ENCODE results near the gene ZCCHC7.

Gene ZCCHC7

GRCh38 chr9:37348917-37349316 lies 228.5 kb downstream of the ZCCHC7 start:
- DNase-seq: no peak
- no peaks in the 10 kb centered on the region for H3K9me3 ChIP-seq (ENCODE audit: control insufficient read depth, low read length)
- H3K4me1 ChIP-seq (ENCODE audit: control insufficient read depth, insufficient read depth, low read length, poor library complexity, severe bottlenecking): no peaks in the 10 kb centered on the region
- H3K27ac ChIP-seq (ENCODE audit: insufficient read depth, low read length, poor library complexity, severe bottlenecking): no peak overlapping the region
- H3K4me3 ChIP-seq (ENCODE audit: insufficient read depth, low read depth, low read length, poor library complexity, severe bottlenecking): no peak overlapping the region
- H3K27me3 ChIP-seq (replicated peaks; ENCODE audit: control insufficient read depth, insufficient read depth, low read length, poor library complexity, severe bottlenecking): no peaks in the 10 kb centered on the region
- peaks cover 3% of the 10 kb centered on the region for H3K36me3 ChIP-seq (ENCODE audit: control insufficient read depth, insufficient read depth, low read length)

DNA sequence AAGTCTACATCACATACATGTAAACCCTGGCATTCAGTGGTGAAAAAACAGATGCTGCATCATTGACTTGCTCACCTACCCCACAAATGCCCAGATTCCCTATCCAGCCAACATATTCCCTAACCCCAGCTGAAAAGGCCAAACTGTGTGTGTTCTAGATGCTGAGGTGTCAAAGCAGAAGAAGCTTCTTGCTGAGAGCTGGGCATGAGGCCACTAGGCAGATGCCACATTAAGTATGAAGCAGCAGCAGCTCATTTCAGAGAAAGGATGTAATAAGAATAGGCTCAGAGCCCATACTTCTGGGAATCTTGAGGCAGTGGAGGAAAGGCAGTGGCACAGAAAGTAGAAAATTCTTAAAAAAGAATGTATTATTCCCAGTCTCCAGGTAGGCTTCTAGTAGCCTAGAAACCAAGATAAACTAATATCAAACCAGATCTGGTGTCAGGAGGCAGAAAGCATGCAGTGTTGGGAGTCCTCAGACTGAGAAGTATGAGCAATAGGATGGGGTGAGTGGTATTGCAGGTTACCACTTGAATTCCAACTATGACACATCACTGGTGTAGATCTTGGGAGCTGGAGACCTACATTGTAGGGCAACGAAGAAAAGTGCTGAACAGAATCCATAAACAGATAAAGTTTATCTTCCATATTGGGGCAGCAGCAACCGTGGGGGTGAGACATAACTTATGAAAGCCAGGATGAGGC lies 230.3 kb downstream of the ZCCHC7 start:
- Histone ChIP-seq H3K9me3 (ENCODE audit: control insufficient read depth, low read length) (no peaks in the 10 kb centered on the region), H3K36me3 (ENCODE audit: control insufficient read depth, insufficient read depth, low read length) (peaks cover 3% of the 10 kb centered on the region), H3K27ac (ENCODE audit: insufficient read depth, low read length, poor library complexity, severe bottlenecking) (no peak overlapping the region), H3K4me3 (ENCODE audit: insufficient read depth, low read depth, low read length, poor library complexity, severe bottlenecking) (no peak overlapping the region), H3K27me3 (replicated peaks; ENCODE audit: control insufficient read depth, insufficient read depth, low read length, poor library complexity, severe bottlenecking) (no peaks in the 10 kb centered on the region), H3K4me1 (ENCODE audit: control insufficient read depth, insufficient read depth, low read length, poor library complexity, severe bottlenecking) (no peaks in the 10 kb centered on the region)
- DNase-seq: no peak

DNA sequence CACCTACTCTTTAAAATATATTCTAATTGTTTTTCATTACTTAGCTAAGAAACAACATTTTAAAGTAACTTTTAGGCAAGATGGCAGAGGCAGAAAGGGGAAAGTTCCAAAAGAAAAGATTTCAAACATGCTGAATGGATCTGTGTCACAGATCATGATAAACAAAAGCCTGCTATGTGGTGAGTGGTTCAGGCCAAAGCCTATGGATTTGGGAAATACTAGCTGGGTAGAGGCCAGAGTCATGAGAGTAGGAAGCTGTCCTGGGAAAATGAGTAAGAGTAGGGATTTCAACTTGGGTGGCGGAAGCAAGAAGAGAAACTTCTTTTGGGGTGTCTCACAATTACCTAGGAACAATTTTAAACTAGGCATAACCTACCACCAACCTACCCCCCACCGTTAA lies 233.4 kb downstream of the ZCCHC7 start:
- Histone ChIP-seq H3K4me3 (ENCODE audit: insufficient read depth, low read depth, low read length, poor library complexity, severe bottlenecking) (no peak overlapping the region), H3K4me1 (ENCODE audit: control insufficient read depth, insufficient read depth, low read length, poor library complexity, severe bottlenecking) (no peaks in the 10 kb centered on the region), H3K36me3 (ENCODE audit: control insufficient read depth, insufficient read depth, low read length) (peaks cover 11% of the 10 kb centered on the region), H3K9me3 (ENCODE audit: control insufficient read depth, low read length) (no peaks in the 10 kb centered on the region), H3K27ac (ENCODE audit: insufficient read depth, low read length, poor library complexity, severe bottlenecking) (no peak overlapping the region), H3K27me3 (replicated peaks; ENCODE audit: control insufficient read depth, insufficient read depth, low read length, poor library complexity, severe bottlenecking) (no peaks in the 10 kb centered on the region)
- DNase-seq: no peak

- Histone ChIP-seq H3K4me3 (ENCODE audit: insufficient read depth, low read depth, low read length, poor library complexity, severe bottlenecking) (no peak overlapping the region), H3K36me3 (ENCODE audit: control insufficient read depth, insufficient read depth, low read length) (peaks cover 3% of the 10 kb centered on the region), H3K9me3 (ENCODE audit: control insufficient read depth, low read length) (no peaks in the 10 kb centered on the region), H3K4me1 (ENCODE audit: control insufficient read depth, insufficient read depth, low read length, poor library complexity, severe bottlenecking) (no peaks in the 10 kb centered on the region), H3K27ac (ENCODE audit: insufficient read depth, low read length, poor library complexity, severe bottlenecking) (no peak overlapping the region), H3K27me3 (replicated peaks; ENCODE audit: control insufficient read depth, insufficient read depth, low read length, poor library complexity, severe bottlenecking) (no peaks in the 10 kb centered on the region)
- DNase-seq: no peak
Measured at GRCh38 chr9:37362430-37362829, 242.1 kb downstream of the ZCCHC7 start.

DNA sequence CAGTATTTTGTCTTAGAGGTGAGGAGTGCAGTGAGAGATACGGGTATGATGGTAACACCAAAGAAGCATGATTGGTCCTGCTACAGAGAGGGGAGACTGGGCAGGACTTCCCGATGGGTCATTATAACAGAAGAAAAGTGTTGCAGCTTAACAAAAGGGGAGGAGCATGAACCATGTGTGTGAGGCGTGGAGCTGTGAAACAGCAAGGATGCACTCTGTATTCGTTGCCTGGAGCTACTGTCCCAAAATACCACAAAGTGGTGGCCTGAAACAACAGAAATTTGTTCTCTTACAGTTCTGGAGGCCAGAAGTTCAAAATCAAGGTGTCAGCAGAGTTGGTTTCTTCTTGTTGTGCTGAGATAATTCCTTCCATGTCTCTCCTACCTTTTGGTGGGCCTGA lies 242.8 kb downstream of the ZCCHC7 start:
- Histone ChIP-seq H3K27me3 (replicated peaks; ENCODE audit: control insufficient read depth, insufficient read depth, low read length, poor library complexity, severe bottlenecking) (no peaks in the 10 kb centered on the region), H3K4me1 (ENCODE audit: control insufficient read depth, insufficient read depth, low read length, poor library complexity, severe bottlenecking) (no peaks in the 10 kb centered on the region), H3K36me3 (ENCODE audit: control insufficient read depth, insufficient read depth, low read length) (peaks cover 3% of the 10 kb centered on the region), H3K9me3 (ENCODE audit: control insufficient read depth, low read length) (no peaks in the 10 kb centered on the region), H3K27ac (ENCODE audit: insufficient read depth, low read length, poor library complexity, severe bottlenecking) (no peak overlapping the region), H3K4me3 (ENCODE audit: insufficient read depth, low read depth, low read length, poor library complexity, severe bottlenecking) (no peak overlapping the region)
- no peak for DNase-seq

DNA sequence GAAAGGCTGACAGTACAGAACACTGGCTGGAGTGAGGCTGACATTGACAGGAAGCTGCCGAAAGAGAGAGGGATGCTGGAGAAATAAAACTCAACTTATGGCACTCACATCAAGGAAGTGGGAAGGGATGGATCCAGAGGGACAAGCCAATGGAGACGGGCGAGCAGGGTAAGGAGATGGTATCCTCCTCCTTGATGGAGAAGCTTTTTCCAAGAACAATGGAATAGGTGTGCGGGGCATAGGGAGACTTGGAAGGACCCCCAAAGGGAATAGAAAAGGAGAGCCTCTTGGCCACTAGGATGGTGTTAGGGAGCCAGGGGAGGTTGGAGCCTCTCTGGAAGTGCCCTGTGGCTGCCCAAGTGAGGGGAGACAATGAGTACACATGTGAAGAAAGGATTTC lies 243.8 kb downstream of the ZCCHC7 start:
- no peak for DNase-seq
- peaks cover 3% of the 10 kb centered on the region for H3K36me3 ChIP-seq (ENCODE audit: control insufficient read depth, insufficient read depth, low read length)
- H3K4me1 ChIP-seq (ENCODE audit: control insufficient read depth, insufficient read depth, low read length, poor library complexity, severe bottlenecking): no peaks in the 10 kb centered on the region
- H3K27ac ChIP-seq (ENCODE audit: insufficient read depth, low read length, poor library complexity, severe bottlenecking): no peak overlapping the region
- H3K27me3 ChIP-seq (replicated peaks; ENCODE audit: control insufficient read depth, insufficient read depth, low read length, poor library complexity, severe bottlenecking): no peaks in the 10 kb centered on the region
- H3K4me3 ChIP-seq (ENCODE audit: insufficient read depth, low read depth, low read length, poor library complexity, severe bottlenecking): no peak overlapping the region
- H3K9me3 ChIP-seq (ENCODE audit: control insufficient read depth, low read length): no peaks in the 10 kb centered on the region

DNA sequence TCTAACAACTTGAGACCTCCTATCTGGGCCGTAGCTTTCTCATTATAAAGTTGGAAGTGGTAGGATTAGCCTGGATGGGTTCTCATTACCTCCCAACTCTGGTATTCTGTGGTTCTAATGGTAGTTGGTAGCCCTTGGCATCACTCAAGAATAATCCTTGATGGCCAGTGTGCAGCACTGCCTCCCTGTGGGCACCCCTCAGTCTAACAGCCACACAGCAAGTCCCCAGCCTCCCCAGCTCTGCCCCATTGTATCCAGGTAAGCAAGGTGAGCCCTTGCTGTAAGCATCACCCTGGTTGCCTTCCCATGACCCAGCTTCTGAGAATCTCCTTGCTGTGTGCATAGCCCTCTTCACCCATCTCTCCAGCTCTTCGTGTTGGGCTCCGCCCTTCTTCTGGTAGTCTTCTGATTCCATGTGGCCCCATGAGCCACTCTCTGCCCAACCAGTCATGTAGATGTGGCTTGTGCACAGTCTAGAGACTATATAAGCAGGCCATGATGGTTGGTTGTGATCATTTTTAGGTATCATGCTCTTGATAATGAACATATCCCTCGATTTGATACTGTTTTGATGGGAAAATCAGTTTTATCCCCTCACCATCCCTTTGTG lies 244.5 kb downstream of the ZCCHC7 start:
- no peaks in the 10 kb centered on the region for H3K27me3 ChIP-seq (replicated peaks; ENCODE audit: control insufficient read depth, insufficient read depth, low read length, poor library complexity, severe bottlenecking)
- no peaks in the 10 kb centered on the region for H3K4me1 ChIP-seq (ENCODE audit: control insufficient read depth, insufficient read depth, low read length, poor library complexity, severe bottlenecking)
- H3K4me3 ChIP-seq (ENCODE audit: insufficient read depth, low read depth, low read length, poor library complexity, severe bottlenecking): no peak overlapping the region
- no peaks in the 10 kb centered on the region for H3K9me3 ChIP-seq (ENCODE audit: control insufficient read depth, low read length)
- peaks cover 2% of the 10 kb centered on the region for H3K36me3 ChIP-seq (ENCODE audit: control insufficient read depth, insufficient read depth, low read length)
- DNase-seq: no peak
- H3K27ac ChIP-seq (ENCODE audit: insufficient read depth, low read length, poor library complexity, severe bottlenecking): no peak overlapping the region

DNA sequence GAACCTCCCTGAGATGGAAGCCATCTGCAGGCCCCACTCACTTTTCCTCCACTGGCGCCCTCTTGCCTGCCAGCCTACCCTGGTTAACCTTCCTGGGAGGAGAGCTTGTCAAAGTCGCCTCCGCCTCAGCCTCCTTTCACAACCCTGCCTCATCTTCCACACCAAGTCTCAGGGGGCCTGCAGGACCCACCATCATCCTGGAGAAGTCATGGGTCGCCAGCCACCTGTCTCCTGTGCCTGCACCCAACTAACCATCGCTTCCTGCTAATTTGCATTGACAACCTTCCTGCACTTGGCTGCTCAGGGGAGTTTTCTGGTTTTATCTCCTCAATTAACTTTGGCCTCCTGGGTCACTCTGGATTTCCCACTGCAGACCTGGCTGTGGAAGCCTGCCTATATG lies 249.3 kb downstream of the ZCCHC7 start:
- Histone ChIP-seq H3K36me3 (ENCODE audit: control insufficient read depth, insufficient read depth, low read length) (no peaks in the 10 kb centered on the region), H3K27me3 (replicated peaks; ENCODE audit: control insufficient read depth, insufficient read depth, low read length, poor library complexity, severe bottlenecking) (no peaks in the 10 kb centered on the region), H3K4me3 (ENCODE audit: insufficient read depth, low read depth, low read length, poor library complexity, severe bottlenecking) (no peak overlapping the region), H3K4me1 (ENCODE audit: control insufficient read depth, insufficient read depth, low read length, poor library complexity, severe bottlenecking) (no peaks in the 10 kb centered on the region), H3K27ac (ENCODE audit: insufficient read depth, low read length, poor library complexity, severe bottlenecking) (no peak overlapping the region), H3K9me3 (ENCODE audit: control insufficient read depth, low read length) (no peaks in the 10 kb centered on the region)
- no peak for DNase-seq

DNA sequence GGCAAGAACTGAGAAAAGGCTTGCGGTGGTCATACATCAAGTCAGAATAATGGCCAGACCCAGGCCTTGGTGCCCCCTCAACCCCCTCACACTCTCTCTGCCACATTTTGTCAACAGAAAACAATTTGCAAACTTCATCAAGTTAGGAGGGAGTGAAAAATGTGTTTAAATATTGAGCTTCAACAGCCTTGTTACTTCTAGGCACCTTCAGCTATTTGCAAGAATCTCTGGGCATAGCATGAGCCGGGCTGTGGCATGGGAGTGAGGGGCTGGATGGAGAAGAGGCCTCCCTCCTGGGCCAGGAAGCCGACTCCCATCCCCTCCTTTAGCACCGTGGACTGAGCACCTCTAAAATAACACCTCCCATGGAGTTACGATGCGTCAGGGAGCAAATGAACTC lies 249.9 kb downstream of the ZCCHC7 start:
- Histone ChIP-seq H3K27ac (ENCODE audit: insufficient read depth, low read length, poor library complexity, severe bottlenecking) (no peak overlapping the region), H3K4me1 (ENCODE audit: control insufficient read depth, insufficient read depth, low read length, poor library complexity, severe bottlenecking) (no peaks in the 10 kb centered on the region), H3K36me3 (ENCODE audit: control insufficient read depth, insufficient read depth, low read length) (no peaks in the 10 kb centered on the region), H3K4me3 (ENCODE audit: insufficient read depth, low read depth, low read length, poor library complexity, severe bottlenecking) (no peak overlapping the region), H3K27me3 (replicated peaks; ENCODE audit: control insufficient read depth, insufficient read depth, low read length, poor library complexity, severe bottlenecking) (no peaks in the 10 kb centered on the region), H3K9me3 (ENCODE audit: control insufficient read depth, low read length) (no peaks in the 10 kb centered on the region)
- no peak for DNase-seq

DNA sequence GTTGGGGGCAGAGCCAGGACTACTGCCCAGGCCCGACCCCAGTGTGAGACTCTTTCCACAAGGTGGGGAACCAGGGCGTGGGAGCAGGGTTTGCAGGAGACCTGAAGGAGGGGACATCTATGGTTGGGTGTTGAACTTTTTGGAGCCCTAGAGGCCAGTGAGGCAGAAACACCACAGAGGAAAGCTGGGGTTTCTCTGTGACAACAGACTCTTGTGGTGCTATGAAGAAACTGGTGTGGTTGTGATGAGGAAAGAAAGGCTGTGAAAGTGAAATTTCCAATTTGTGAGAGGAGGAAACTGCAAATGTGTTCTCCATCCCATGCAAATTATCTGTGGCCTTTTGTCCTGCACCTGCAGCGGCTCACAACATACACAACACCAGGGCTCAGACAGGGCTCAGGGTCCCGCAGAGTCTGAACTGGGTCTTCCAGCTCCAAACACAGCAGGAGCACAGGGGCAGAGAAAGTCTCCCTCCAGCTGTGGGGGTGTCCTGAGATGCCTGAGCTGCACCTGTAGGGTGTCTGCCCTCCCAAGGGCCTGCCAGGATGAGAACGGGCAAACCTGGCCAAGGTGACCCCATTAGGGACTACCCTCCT lies 250.7 kb downstream of the ZCCHC7 start:
- Histone ChIP-seq H3K4me3 (ENCODE audit: insufficient read depth, low read depth, low read length, poor library complexity, severe bottlenecking) (no peak overlapping the region), H3K27ac (ENCODE audit: insufficient read depth, low read length, poor library complexity, severe bottlenecking) (no peak overlapping the region), H3K36me3 (ENCODE audit: control insufficient read depth, insufficient read depth, low read length) (no peaks in the 10 kb centered on the region), H3K4me1 (ENCODE audit: control insufficient read depth, insufficient read depth, low read length, poor library complexity, severe bottlenecking) (no peaks in the 10 kb centered on the region), H3K27me3 (replicated peaks; ENCODE audit: control insufficient read depth, insufficient read depth, low read length, poor library complexity, severe bottlenecking) (no peaks in the 10 kb centered on the region), H3K9me3 (ENCODE audit: control insufficient read depth, low read length) (no peaks in the 10 kb centered on the region)
- no peak for DNase-seq

Measured in effector memory CD4-positive, alpha-beta T cell (primary cell).